ENCODE results near the gene SGF29. TPM values are rescaled to one million over a fixed set of nuclear protein-coding genes. Genes with fewer than 3 reads are reported as not detected.

The SGF29 gene
- total and polyA plus RNA-seq, 9 donors, result 28.5 to 59.8 (median 42.5) TPM

Other genes with a start within 250 kb of the SGF29 start
- 1 to 10 TPM in 6 of 7 donors, under 1 TPM in 1; 0.57 to 6.7 (median 3.3) TPM for gene NPIPB6, start 190.4 kb upstream of the SGF29 start, total RNA-seq
- under 1 TPM; 0.58 to 0.92 TPM for gene NPIPB6, start 190.4 kb upstream of the SGF29 start, polyA plus RNA-seq
- 100 to 1,000 TPM in 2 of 7 donors, 10 to 100 TPM in 4, 1 to 10 TPM in 1; 6.1 to 230 (median 63.9) TPM for gene EIF3CL, start 150.1 kb upstream of the SGF29 start, total RNA-seq
- 10 to 100 TPM; 65.1 to 72.2 TPM for gene EIF3CL, start 150.1 kb upstream of the SGF29 start, polyA plus RNA-seq
- gene NPIPB7, start 81.6 kb upstream of the SGF29 start, total RNA-seq, result under 1 TPM in 1 of 7 donors, not detected in 6; 0.35 TPM
- gene NPIPB7, start 81.6 kb upstream of the SGF29 start, polyA plus RNA-seq, result under 1 TPM; 0.23 to 0.29 TPM
- gene CLN3, start 61.8 kb upstream of the SGF29 start, total RNA-seq, result 10 to 100 TPM; 17.8 to 30.9 (median 22.4) TPM
- 10 to 100 TPM; 15.9 to 32.1 TPM for gene CLN3, start 61.8 kb upstream of the SGF29 start, polyA plus RNA-seq
- 1 to 10 TPM in 1 of 7 donors, under 1 TPM in 6; 0.18 to 1.4 (median 0.48) TPM for gene APOBR, start 59.3 kb upstream of the SGF29 start, total RNA-seq
- under 1 TPM; 0.18 to 0.65 TPM for gene APOBR, start 59.3 kb upstream of the SGF29 start, polyA plus RNA-seq
- gene IL27, start 47.1 kb upstream of the SGF29 start, total RNA-seq, result not detected
- not detected for gene IL27, start 47.1 kb upstream of the SGF29 start, polyA plus RNA-seq
- gene NUPR1, start 14.9 kb upstream of the SGF29 start, total RNA-seq, result 100 to 1,000 TPM in 5 of 7 donors, 10 to 100 TPM in 2; 25.5 to 355 (median 129) TPM
- gene NUPR1, start 14.9 kb upstream of the SGF29 start, polyA plus RNA-seq, result 100 to 1,000 TPM in 1 of 2 donors, 10 to 100 TPM in 1; 28.5 to 366 TPM
- gene SULT1A2, start 43.1 kb downstream of the SGF29 start, total RNA-seq, result 1 to 10 TPM in 2 of 7 donors, under 1 TPM in 5; 0.20 to 1.6 (median 0.78) TPM
- gene SULT1A2, start 43.1 kb downstream of the SGF29 start, polyA plus RNA-seq, result 1 to 10 TPM in 1 of 2 donors, under 1 TPM in 1; 0.13 to 1.2 TPM
- 10 to 100 TPM in 5 of 7 donors, 1 to 10 TPM in 2; 5.4 to 22.3 (median 10.3) TPM for gene SULT1A1, start 56.1 kb downstream of the SGF29 start, total RNA-seq
- gene SULT1A1, start 56.1 kb downstream of the SGF29 start, polyA plus RNA-seq, result 10 to 100 TPM; 11.3 to 54.6 TPM
- 1 to 10 TPM in 2 of 7 donors, under 1 TPM in 3, not detected in 2; 0.28 to 2.7 (median 0.93) TPM for gene NPIPB8, start 84.1 kb downstream of the SGF29 start, total RNA-seq
- not detected for gene NPIPB8, start 84.1 kb downstream of the SGF29 start, polyA plus RNA-seq
- gene EIF3C, start 157.5 kb downstream of the SGF29 start, total RNA-seq, result 100 to 1,000 TPM; 163 to 760 (median 544) TPM
- gene EIF3C, start 157.5 kb downstream of the SGF29 start, polyA plus RNA-seq, result 1,000 to 10,000 TPM in 1 of 2 donors, 100 to 1,000 TPM in 1; 357 to 1,101 TPM
- gene NPIPB9, start 197.9 kb downstream of the SGF29 start, total RNA-seq, result 1 to 10 TPM in 6 of 7 donors, under 1 TPM in 1; 0.75 to 3.4 (median 2.8) TPM
- gene NPIPB9, start 197.9 kb downstream of the SGF29 start, polyA plus RNA-seq, result 1 to 10 TPM in 1 of 2 donors, under 1 TPM in 1; 0.63 to 1.9 TPM

Measured in ovary (tissue), 9 donors.